Activated CD8-positive, alpha-beta T cell treated with anti-CD3 and anti-CD28 coated beads, Interleukin-2, amount 10 ng/mL, durations not matched to agents 7 days and 5 days (primary cell): Measurements from ENCODE around the gene VWA7. TPM values are rescaled to one million over a fixed set of nuclear protein-coding genes. Genes with fewer than 3 reads are reported as not detected.

Source experiments
- ATAC-seq: fragments of 150-1000 bp; cut with Tn5 transposase; one replicate; pipeline ENCODE4 v1.10.0; 2021; ENCODE audit warnings: moderate library complexity
- CTCF ChIA-PET: fragments of 350-600 bp; sonication (Branson Sonifier 250); formaldehyde crosslinking; loops from one replicate; lab custom pipeline; 2021; ENCODE audit warnings: antibody characterized with exemption; lab: Charles Lee
- POLR2A ChIA-PET: fragments of 350-600 bp; sonication (Branson Sonifier 250); formaldehyde crosslinking; loops from one replicate; lab custom pipeline; 2021; ENCODE audit warnings: antibody characterized with exemption; lab: Charles Lee
- DNase-seq: peaks from one replicate; pipeline ENCODE4 v3.0.0-alpha.2; 2020
- H3K27ac Mint-ChIP-seq: one replicate; pipeline ENCODE4 v1.8.0; 2021; ENCODE audit warnings: mild to moderate bottlenecking, mixed read lengths
- H3K27me3 Mint-ChIP-seq: one replicate; pipeline ENCODE4 v1.8.0; 2021; ENCODE audit warnings: low read depth, mixed read lengths
- H3K36me3 Mint-ChIP-seq: one replicate; pipeline ENCODE4 v1.8.0; 2021; ENCODE audit warnings: low read depth, mixed read lengths
- H3K4me1 Mint-ChIP-seq: one replicate; pipeline ENCODE4 v1.8.0; 2021; ENCODE audit warnings: low read depth, mixed read lengths
- H3K4me3 Mint-ChIP-seq: one replicate; pipeline ENCODE4 v1.8.0; 2021; ENCODE audit warnings: mild to moderate bottlenecking, mixed read lengths
- H3K9me3 Mint-ChIP-seq: one replicate; pipeline ENCODE4 v1.8.0; 2022; ENCODE audit warnings: mixed read lengths; ENCODE audit not compliant: insufficient read depth
- total RNA-seq, 2 experiments: library from RNA; stranded (reverse); gene quantifications; one replicate each; pipeline ENCODE4 v1.2.3, GENCODE V29; 2021

VWA7 gene
- total RNA-seq, 2 experiments from 2014 or later, result 6.4 to 6.6 TPM

GRCh38 chr6:31785475-31785874 is 8.3 kb upstream of the VWA7 start:
- Mint-ChIP-seq H3K27ac (no peak overlapping the region), H3K4me3 (no peak overlapping the region), H3K4me1 (no peaks in the 10 kb centered on the region), H3K27me3 (no peaks in the 10 kb centered on the region), H3K36me3 (peaks cover 40% of the 10 kb centered on the region), H3K9me3 (no peaks in the 10 kb centered on the region)
- ChIA-PET CTCF (interaction anchor here (1.6 to 3.1 kb wide), 2 partner anchors 9 to 16 kb away, joined by 4 to 21 read pairs; no protein-coding TSS in a partner anchor), POLR2A (interaction anchor here (0.7 to 1.1 kb wide), 2 partner anchors 12 to 13 kb away, joined by 3 read pairs; no protein-coding TSS in a partner anchor)
- no peak for DNase-seq
- no peak for ATAC-seq

GRCh38 chr6:31784098-31784925 is 7.2 kb upstream of the VWA7 start:
- peak overlapping the region; percentile 52 for H3K27ac Mint-ChIP-seq
- ATAC-seq, result no peak

DNA sequence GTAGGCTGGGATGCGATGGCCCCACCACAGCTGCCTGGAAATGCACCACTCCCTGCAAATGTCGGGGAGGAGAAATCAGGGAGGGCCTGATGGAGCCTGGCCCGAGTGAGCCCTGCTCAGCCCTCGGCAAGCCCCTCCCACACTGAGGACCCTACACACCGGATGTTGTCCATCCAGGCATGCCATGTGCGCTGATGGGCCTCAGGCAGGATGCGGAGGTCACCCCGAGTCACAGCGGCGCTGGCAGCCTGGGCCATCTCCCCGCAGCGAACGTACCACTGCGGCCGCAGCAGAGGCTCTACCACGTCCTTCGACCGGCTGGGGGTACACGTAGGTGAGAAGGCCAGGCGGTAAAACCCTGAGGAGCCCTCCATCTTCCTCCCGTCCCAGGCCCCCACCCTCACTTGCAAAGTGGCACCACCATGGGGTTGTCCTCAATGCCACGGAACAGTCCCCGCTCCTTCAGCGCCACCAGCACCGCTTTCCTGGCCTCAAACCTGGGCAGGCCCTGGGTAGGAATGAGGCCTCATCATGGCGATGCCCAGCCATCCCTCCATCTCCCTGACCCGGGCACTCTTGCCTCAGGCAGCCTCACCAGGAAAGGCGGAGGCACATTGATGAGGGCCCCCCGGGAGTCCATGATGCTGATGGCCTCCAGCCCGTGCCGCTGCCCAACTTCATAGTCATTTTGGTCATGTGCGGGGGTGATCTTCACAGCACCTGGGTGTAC is 5.2 kb upstream of the VWA7 start:
- H3K4me3 Mint-ChIP-seq, result no peak overlapping the region
- H3K9me3 Mint-ChIP-seq, result no peaks in the 10 kb centered on the region
- CTCF ChIA-PET, result interaction anchor here (1.1 to 1.5 kb wide), 2 partner anchors 9 to 12 kb away, joined by 5 to 6 read pairs; no protein-coding TSS in a partner anchor
- DNase-seq (no peak), ATAC-seq (no peak)
- POLR2A ChIA-PET, result interaction anchor here (1.8 kb wide), 1 partner anchor 42 kb away, joined by 4 read pairs; the partner anchor contains the start of gene MSH5
- H3K27me3 Mint-ChIP-seq, result no peaks in the 10 kb centered on the region
- H3K36me3 Mint-ChIP-seq, result peaks cover 40% of the 10 kb centered on the region
- H3K4me1 Mint-ChIP-seq, result peaks cover 7% of the 10 kb centered on the region
- no peak overlapping the region for H3K27ac Mint-ChIP-seq

More at GRCh38 chr6:31784098-31784925, 7.2 kb upstream of the VWA7 start:
- no peak overlapping the region for H3K4me3 Mint-ChIP-seq
- no peaks in the 10 kb centered on the region for H3K4me1 Mint-ChIP-seq
- DNase-seq, result no peak
- ChIA-PET POLR2A (interaction anchor here (0.6 to 1.8 kb wide), 4 partner anchors 11 to 44 kb away, joined by 3 to 4 read pairs (median 3); partner anchors contain the start of gene MSH5), CTCF (interaction anchor here (0.8 to 1.5 kb wide), 3 partner anchors 12 to 22 kb away, joined by 3 to 6 read pairs (median 4); partner anchors contain the start of genes LSM2 and VARS1)
- H3K36me3 Mint-ChIP-seq, result peaks cover 39% of the 10 kb centered on the region
- no peaks in the 10 kb centered on the region for H3K9me3 Mint-ChIP-seq
- H3K27me3 Mint-ChIP-seq, result no peaks in the 10 kb centered on the region

- Mint-ChIP-seq H3K36me3 (peaks cover 43% of the 10 kb centered on the region), H3K9me3 (no peaks in the 10 kb centered on the region), H3K4me3 (no peak overlapping the region), H3K4me1 (peaks cover 15% of the 10 kb centered on the region), H3K27me3 (no peaks in the 10 kb centered on the region), H3K27ac (no peak overlapping the region)
- ATAC-seq (no peak), DNase-seq (no peak)
- ChIA-PET CTCF (interaction anchor here (1.1 to 1.8 kb wide), 2 partner anchors 10 to 12 kb away, joined by 5 to 8 read pairs; no protein-coding TSS in a partner anchor), POLR2A (no interaction called here)
These were observed 4.4 kb upstream of the VWA7 start for GRCh38 chr6:31781244-31782125.

- DNase-seq (no peak), ATAC-seq (no peak)
- H3K4me1 Mint-ChIP-seq, result peaks cover 23% of the 10 kb centered on the region
- peaks cover 41% of the 10 kb centered on the region for H3K36me3 Mint-ChIP-seq
- CTCF ChIA-PET, result interaction anchor here (1.1 to 1.8 kb wide), 2 partner anchors 10 to 11 kb away, joined by 5 to 8 read pairs; no protein-coding TSS in a partner anchor
- H3K27ac Mint-ChIP-seq, result no peak overlapping the region
- POLR2A ChIA-PET, result no interaction called here
- no peak overlapping the region for H3K4me3 Mint-ChIP-seq
- H3K9me3 Mint-ChIP-seq, result no peaks in the 10 kb centered on the region
- H3K27me3 Mint-ChIP-seq, result no peaks in the 10 kb centered on the region
These were observed 3.5 kb upstream of the VWA7 start for GRCh38 chr6:31780507-31781243.

GRCh38 chr6:31779908-31780307 is 2.8 kb upstream of the VWA7 start:
- Mint-ChIP-seq H3K27ac (no peak overlapping the region), H3K9me3 (no peaks in the 10 kb centered on the region), H3K4me1 (peaks cover 30% of the 10 kb centered on the region), H3K27me3 (no peaks in the 10 kb centered on the region), H3K36me3 (peaks cover 41% of the 10 kb centered on the region), H3K4me3 (no peak overlapping the region)
- CTCF ChIA-PET, result interaction anchor here (1.2 to 1.8 kb wide), 2 partner anchors 10 to 11 kb away, joined by 3 to 8 read pairs; no protein-coding TSS in a partner anchor
- DNase-seq (no peak), ATAC-seq (no peak)
- POLR2A ChIA-PET, result no interaction called here

DNA sequence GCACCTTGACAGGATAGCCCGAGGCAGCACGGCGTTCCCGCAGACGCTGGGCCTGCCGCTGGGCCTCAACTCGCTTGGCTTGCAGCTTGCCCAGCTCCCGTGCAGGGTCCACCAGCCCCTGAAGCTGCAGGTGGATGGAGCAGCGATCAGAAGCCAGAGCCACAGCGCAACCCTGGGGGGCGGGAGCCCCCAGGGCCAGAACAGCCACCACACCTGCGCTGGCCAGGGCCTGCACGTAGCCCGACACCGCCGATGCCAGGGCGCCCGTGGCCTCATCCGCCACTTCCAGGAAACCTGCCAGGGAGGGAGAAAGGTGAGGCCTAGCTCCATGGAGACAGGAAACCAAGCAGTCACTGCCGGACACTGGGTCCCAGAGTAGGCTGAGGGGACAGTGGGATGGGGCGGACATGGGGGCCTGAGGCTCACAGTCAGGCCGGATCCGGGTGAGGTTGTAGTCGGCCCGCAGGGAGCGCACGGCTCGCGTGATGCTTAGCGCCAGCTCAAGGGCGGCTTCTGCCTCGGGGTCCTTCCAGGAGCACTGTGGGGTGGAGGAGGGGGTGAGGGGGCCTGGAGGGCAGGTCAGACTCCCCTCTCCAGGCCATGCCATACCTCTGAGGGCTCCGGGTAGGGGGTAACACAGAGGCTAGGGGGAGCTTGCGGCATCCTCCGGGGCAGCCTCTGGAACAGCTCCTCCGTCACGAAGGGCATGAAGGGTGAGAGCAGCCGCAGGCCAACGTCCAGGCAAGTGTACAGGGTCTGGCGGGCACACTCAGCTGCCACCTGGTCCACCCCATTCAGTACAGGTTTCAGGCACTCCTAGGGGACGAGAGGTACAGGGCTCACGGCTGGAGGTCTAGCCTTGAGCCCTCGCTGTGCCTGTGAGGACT is 2.1 kb upstream of the VWA7 start:
- no peaks in the 10 kb centered on the region for H3K9me3 Mint-ChIP-seq
- no peak for DNase-seq
- H3K36me3 Mint-ChIP-seq, result peaks cover 35% of the 10 kb centered on the region
- no peak overlapping the region for H3K4me3 Mint-ChIP-seq
- no peak for ATAC-seq
- peaks cover 30% of the 10 kb centered on the region for H3K4me1 Mint-ChIP-seq
- H3K27ac Mint-ChIP-seq, result no peak overlapping the region
- CTCF ChIA-PET, result interaction anchor here (1.2 to 1.3 kb wide), 2 partner anchors 10 to 12 kb away, joined by 3 to 5 read pairs; no protein-coding TSS in a partner anchor
- no peaks in the 10 kb centered on the region for H3K27me3 Mint-ChIP-seq
- POLR2A ChIA-PET, result interaction anchor here (0.6 to 1.0 kb wide), 2 partner anchors 12 to 39 kb away, joined by 3 to 4 read pairs; partner anchors contain the start of gene MSH5

GRCh38 chr6:31778193-31778592 is 1.1 kb upstream of the VWA7 start:
- Mint-ChIP-seq H3K4me1 (peaks cover 32% of the 10 kb centered on the region), H3K27ac (peak overlapping the region; percentile 91), H3K9me3 (no peaks in the 10 kb centered on the region), H3K4me3 (no peak overlapping the region), H3K27me3 (no peaks in the 10 kb centered on the region), H3K36me3 (peaks cover 31% of the 10 kb centered on the region)
- POLR2A ChIA-PET, result interaction anchor here (1.0 to 1.8 kb wide), 2 partner anchors 29 to 38 kb away, joined by 5 to 9 read pairs; partner anchors contain the start of genes LSM2 and MSH5
- CTCF ChIA-PET, result interaction anchor here (0.7 to 2.0 kb wide), 4 partner anchors 9 to 51 kb away, joined by 3 to 14 read pairs (median 4); no protein-coding TSS in a partner anchor
- no peak for DNase-seq
- no peak for ATAC-seq

DNA sequence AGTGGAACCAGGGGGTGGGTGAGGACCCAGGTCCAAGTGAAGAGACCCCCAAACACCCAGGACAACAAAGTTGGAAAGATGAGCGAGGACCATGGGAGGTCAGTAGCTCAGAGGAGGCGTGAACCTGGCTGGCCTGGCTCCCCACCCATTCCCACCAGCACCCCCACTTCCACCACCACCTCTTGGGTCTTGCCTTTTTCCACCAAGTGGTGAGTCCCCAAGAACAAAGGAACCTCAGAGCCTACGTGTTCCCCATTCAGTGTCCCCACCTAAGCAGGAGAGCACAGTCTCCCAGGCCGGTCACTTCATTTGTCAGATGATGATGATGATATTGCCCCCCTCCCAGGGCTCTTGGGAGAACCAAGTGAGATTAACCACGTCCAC is 531 bp upstream of the VWA7 start:
- peak overlapping the region; percentile 91 for H3K27ac Mint-ChIP-seq
- ChIA-PET CTCF (interaction anchor here (0.7 to 2.0 kb wide), 4 partner anchors 8 to 51 kb away, joined by 3 to 14 read pairs (median 4); no protein-coding TSS in a partner anchor), POLR2A (interaction anchor here (1.0 to 1.8 kb wide), 4 partner anchors 29 to 40 kb away, joined by 3 to 9 read pairs (median 4); partner anchors contain the start of genes LSM2 and MSH5)
- H3K4me3 Mint-ChIP-seq, result no peak overlapping the region
- H3K9me3 Mint-ChIP-seq, result no peaks in the 10 kb centered on the region
- ATAC-seq, result no peak
- DNase-seq, result no peak
- H3K36me3 Mint-ChIP-seq, result peaks cover 26% of the 10 kb centered on the region
- no peaks in the 10 kb centered on the region for H3K27me3 Mint-ChIP-seq
- peaks cover 38% of the 10 kb centered on the region for H3K4me1 Mint-ChIP-seq
